Measurements from ENCODE around the gene SPEF2.

Gene SPEF2

DNA sequence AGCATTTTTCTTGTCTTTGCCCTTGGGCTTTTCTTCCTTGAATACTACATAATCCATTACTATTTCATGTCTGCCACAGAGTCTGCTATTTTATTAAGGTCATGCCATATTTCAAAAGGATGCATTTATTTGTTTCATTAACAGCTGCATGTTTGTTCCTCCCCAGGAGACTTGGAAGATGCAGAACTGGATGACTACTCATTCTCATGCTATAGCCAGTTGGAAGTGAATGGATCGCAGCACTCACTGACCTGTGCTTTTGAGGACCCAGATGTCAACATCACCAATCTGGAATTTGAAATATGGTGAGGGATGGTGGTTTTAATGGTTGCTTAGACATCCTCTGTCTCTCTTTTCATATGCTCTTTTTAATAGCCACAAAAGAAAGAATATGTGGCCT, 243.0 kb downstream of the SPEF2 start:
- DNase-seq, result no peak

DNA sequence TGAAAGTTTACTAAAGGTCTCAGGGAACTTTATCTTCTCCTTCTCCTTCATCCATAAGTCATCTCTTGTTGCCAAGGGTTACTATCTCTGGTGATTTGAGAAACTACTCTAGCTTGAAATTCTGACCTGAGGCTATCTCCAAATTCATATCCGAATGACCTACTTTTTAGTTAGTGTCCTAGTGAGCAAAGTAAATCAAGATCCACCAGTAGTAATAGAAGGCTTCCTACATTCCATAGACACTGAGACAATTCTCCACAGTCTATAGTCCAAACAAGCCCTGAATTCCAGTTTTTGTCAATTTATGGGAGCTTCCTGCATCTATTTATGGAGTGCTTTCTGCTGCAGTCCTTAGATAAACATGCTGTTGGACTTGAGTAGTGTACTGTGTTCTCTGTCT, 244.1 kb downstream of the SPEF2 start:
- DNase-seq, result no peak

DNA sequence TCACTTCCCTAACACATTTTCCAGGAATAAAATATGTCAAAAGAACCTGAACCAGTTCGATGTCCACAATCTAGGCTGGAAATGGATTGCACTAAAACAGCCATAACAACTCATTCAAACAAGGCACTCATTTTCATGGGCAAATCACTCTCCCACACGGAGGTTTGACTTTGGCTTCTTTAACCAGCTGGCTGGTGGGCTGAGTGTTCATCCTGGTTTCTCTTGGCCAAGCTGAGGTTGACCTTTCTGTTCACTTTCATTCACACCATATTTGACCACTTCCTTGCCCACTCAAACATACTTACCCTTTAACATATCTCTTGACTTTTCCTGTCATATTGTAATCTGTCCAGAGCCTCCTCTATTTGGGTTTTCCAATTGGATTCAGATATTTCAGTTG, 244.5 kb downstream of the SPEF2 start:
- no peak for DNase-seq

DNA sequence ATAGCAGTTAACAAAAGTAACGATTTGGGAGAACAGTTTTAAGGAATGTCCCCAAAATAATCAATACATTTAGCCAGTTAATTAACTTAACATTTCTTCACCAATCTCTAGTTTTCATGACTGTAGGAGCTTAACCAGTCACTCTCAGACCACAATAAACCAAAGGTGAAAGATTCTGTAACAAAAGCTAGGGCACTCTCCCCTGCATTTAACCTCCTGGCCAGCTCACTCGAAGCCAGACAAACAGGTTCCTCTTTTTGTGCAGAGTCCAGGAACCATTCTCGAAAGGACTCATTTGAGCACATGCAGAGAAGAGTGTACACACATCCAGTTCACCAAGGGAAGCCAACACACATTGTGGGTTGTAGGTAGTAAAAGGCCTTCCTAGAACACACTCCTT, 245.5 kb downstream of the SPEF2 start:
- no peak for DNase-seq

All from NCI-H1417 (cell line).